ENCODE data around the gene ACTBL2. TPM values are rescaled to one million over a fixed set of nuclear protein-coding genes. Genes with fewer than 3 reads are reported as not detected.
"Not testable (repeated sequence)": the region's sequence is repeated elsewhere in the genome, so short reads cannot be mapped to it uniquely, and the experiment has no call there.

Gene ACTBL2
- polyA plus RNA-seq, 3 donors: not detected

- DNase-seq (ENCODE audit: extremely low read depth in 1 of 11, low read depth in 9 of 11, low spot score in 4 of 11): no peak
These were observed 15.1 kb upstream of the ACTBL2 start for GRCh38 chr5:57497733-57498132.

GRCh38 chr5:57495285-57496086, 12.9 kb upstream of the ACTBL2 start:
- DNase-seq (ENCODE audit: extremely low read depth in 1 of 11, low read depth in 9 of 11, low spot score in 4 of 11): no peak

- no peak for DNase-seq (ENCODE audit: extremely low read depth in 1 of 11, low read depth in 9 of 11, low spot score in 4 of 11)
These were observed 11.8 kb upstream of the ACTBL2 start for GRCh38 chr5:57494104-57495098.

GRCh38 chr5:57493034-57493433, 10.4 kb upstream of the ACTBL2 start:
- DNase-seq (ENCODE audit: extremely low read depth in 1 of 11, low read depth in 9 of 11, low spot score in 4 of 11): no peak

GRCh38 chr5:57492632-57493031, 10.0 kb upstream of the ACTBL2 start:
- DNase-seq (ENCODE audit: extremely low read depth in 1 of 11, low read depth in 9 of 11, low spot score in 4 of 11): no peak

- DNase-seq (ENCODE audit: extremely low read depth in 1 of 11, low read depth in 9 of 11, low spot score in 4 of 11): no peak
These were observed 8.9 kb upstream of the ACTBL2 start for GRCh38 chr5:57491369-57491965.

- no peak for DNase-seq (ENCODE audit: extremely low read depth in 1 of 11, low read depth in 9 of 11, low spot score in 4 of 11)
These were observed 5.8 kb upstream of the ACTBL2 start for GRCh38 chr5:57488215-57488955.

GRCh38 chr5:57486027-57486602, 3.5 kb upstream of the ACTBL2 start:
- no peak for DNase-seq (ENCODE audit: extremely low read depth in 1 of 11, low read depth in 9 of 11, low spot score in 4 of 11)

GRCh38 chr5:57478826-57479225, 3.8 kb downstream of the ACTBL2 start:
- DNase-seq (ENCODE audit: extremely low read depth in 1 of 11, low read depth in 9 of 11, low spot score in 4 of 11): no peak

GRCh38 chr5:57476601-57477056, 6.0 kb downstream of the ACTBL2 start:
- no peak for DNase-seq (ENCODE audit: extremely low read depth in 1 of 11, low read depth in 9 of 11, low spot score in 4 of 11)

- no peak for DNase-seq (ENCODE audit: extremely low read depth in 1 of 11, low read depth in 9 of 11, low spot score in 4 of 11)
These were observed 12.3 kb downstream of the ACTBL2 start for GRCh38 chr5:57470339-57470738.

GRCh38 chr5:57468481-57469163, 14.0 kb downstream of the ACTBL2 start:
- no peak for DNase-seq (ENCODE audit: extremely low read depth in 1 of 11, low read depth in 9 of 11, low spot score in 4 of 11)

GRCh38 chr5:57466544-57466943, 16.1 kb downstream of the ACTBL2 start:
- DNase-seq (ENCODE audit: extremely low read depth in 1 of 11, low read depth in 9 of 11, low spot score in 4 of 11): no peak

- DNase-seq (ENCODE audit: extremely low read depth in 1 of 11, low read depth in 9 of 11, low spot score in 4 of 11): not testable (repeated sequence)
These were observed 22.6 kb downstream of the ACTBL2 start for GRCh38 chr5:57460056-57460455.

- DNase-seq (ENCODE audit: extremely low read depth in 1 of 11, low read depth in 9 of 11, low spot score in 4 of 11): no peak
These were observed 24.2 kb downstream of the ACTBL2 start for GRCh38 chr5:57458443-57458842.

- no peak for DNase-seq (ENCODE audit: extremely low read depth in 1 of 11, low read depth in 9 of 11, low spot score in 4 of 11)
These were observed 26.0 kb downstream of the ACTBL2 start for GRCh38 chr5:57456531-57457135.

Measured in renal cortex interstitium (tissue), 11 donors.